ENCODE measurements around the gene HS3ST3B1.

DNA sequence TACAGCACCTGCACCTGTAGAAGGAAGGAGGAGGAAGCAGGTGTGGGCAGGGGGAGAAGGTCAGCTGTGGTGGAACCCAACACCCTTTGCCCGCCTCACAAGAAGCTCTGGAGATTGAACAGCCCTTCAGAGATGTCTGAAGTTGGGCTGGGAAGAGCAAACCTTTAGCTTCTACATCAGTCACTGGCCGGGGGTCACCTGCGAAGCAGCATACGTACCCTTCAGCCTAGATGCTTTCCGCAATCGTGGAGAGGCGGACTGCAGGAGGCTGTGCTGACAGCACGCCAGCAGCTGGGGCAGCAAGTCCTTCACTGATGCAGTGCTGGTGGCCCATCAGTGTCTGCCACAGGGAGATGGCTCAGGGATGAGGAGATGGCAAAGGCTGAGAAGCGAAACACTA lies 5.2 kb upstream of the HS3ST3B1 start:
- TF ChIP-seq ZNF280D (tag by site-specific recombination; IDR thresholded peaks at IDR 0.05), result no peak
- TF ChIP-seq, protein P1, sequence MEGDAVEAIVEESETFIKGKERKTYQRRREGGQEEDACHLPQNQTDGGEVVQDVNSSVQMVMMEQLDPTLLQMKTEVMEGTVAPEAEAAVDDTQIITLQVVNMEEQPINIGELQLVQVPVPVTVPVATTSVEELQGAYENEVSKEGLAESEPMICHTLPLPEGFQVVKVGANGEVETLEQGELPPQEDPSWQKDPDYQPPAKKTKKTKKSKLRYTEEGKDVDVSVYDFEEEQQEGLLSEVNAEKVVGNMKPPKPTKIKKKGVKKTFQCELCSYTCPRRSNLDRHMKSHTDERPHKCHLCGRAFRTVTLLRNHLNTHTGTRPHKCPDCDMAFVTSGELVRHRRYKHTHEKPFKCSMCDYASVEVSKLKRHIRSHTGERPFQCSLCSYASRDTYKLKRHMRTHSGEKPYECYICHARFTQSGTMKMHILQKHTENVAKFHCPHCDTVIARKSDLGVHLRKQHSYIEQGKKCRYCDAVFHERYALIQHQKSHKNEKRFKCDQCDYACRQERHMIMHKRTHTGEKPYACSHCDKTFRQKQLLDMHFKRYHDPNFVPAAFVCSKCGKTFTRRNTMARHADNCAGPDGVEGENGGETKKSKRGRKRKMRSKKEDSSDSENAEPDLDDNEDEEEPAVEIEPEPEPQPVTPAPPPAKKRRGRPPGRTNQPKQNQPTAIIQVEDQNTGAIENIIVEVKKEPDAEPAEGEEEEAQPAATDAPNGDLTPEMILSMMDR (tag by site-specific recombination; IDR thresholded peaks at IDR 0.05), result no peak
- TF ChIP-seq SCRT1 (tag by site-specific recombination; IDR thresholded peaks at IDR 0.05; ENCODE audit: borderline replicate concordance), result no peak
- TF ChIP-seq ZNF23 (tag by site-specific recombination; IDR thresholded peaks at IDR 0.05; ENCODE audit: borderline replicate concordance), result no peak
- TF ChIP-seq PATZ1 (tag by site-specific recombination; IDR thresholded peaks at IDR 0.05), result no peak
- no peak for TF ChIP-seq ZBTB1 (tag by site-specific recombination; IDR thresholded peaks at IDR 0.05)
- no peak for TF ChIP-seq ZNF639 (tag by site-specific recombination; IDR thresholded peaks at IDR 0.05)
- no peak for TF ChIP-seq ZNF274 (IDR thresholded peaks at IDR 0.05; ENCODE audit: low read length)
- TF ChIP-seq ZNF274 (tag by site-specific recombination; IDR thresholded peaks at IDR 0.05; ENCODE audit: borderline replicate concordance), result no peak
